Common myeloid progenitor, CD34-positive (primary cell): Measurements from ENCODE around the gene CATSPER4. TPM values are rescaled to one million over a fixed set of nuclear protein-coding genes. Genes with fewer than 3 reads are reported as not detected.
A peak's percentile ranks its signal among the peaks of the same experiment; 100 is the strongest.

Experiments
- CTCF ChIA-PET: fragments of 350-600 bp; sonication (Branson Sonifier 250); formaldehyde crosslinking; loops from one replicate; lab custom pipeline; 2021; ENCODE audit warnings: antibody characterized with exemption; lab: Charles Lee
- POLR2A ChIA-PET: fragments of 350-600 bp; sonication (Branson Sonifier 250); formaldehyde crosslinking; loops from one replicate; lab custom pipeline; 2021; ENCODE audit warnings: antibody characterized with exemption; lab: Charles Lee
- DNase-seq, 3 donors: peaks; one replicate each; pipeline versions ENCODE4 v3.0.0 to v3.0.0-alpha.2; 2013
- H3K27ac ChIP-seq, 2 experiments: 1 replicate in 1 of 2; 2 replicates in 1 of 2; pipeline ENCODE4 v1.7.0; 2013; ENCODE audit warnings: inconsistent platforms in 2 of 2, low read length in 2 of 2, mild to moderate bottlenecking in 2 of 2, low read depth in 1 of 2, moderate library complexity in 1 of 2; ENCODE audit not compliant: severe bottlenecking in 2 of 2, insufficient read depth in 1 of 2, poor library complexity in 1 of 2
- H3K27me3 ChIP-seq, 5 experiments: replicated peaks in 2 of 5; 1 replicate in 3 of 5; 2 replicates in 2 of 5; pipeline versions ENCODE4 v1.6.1 to v1.7.0; 2013; ENCODE audit warnings: low read length in 4 of 5, mild to moderate bottlenecking in 2 of 5, moderate library complexity in 2 of 5, inconsistent platforms in 1 of 5; ENCODE audit not compliant: insufficient read depth in 5 of 5, control insufficient read depth in 4 of 5
- H3K36me3 ChIP-seq, 4 experiments: 1 replicate in 2 of 4; 2 replicates in 2 of 4; pipeline versions ENCODE4 v1.6.1 to v1.7.0; 2013; ENCODE audit warnings: low read length in 3 of 4, control low read depth in 1 of 4, mild to moderate bottlenecking in 1 of 4; ENCODE audit not compliant: control insufficient read depth in 4 of 4, insufficient read depth in 4 of 4
- H3K4me1 ChIP-seq, 4 experiments: 1 replicate in 3 of 4; 2 replicates in 1 of 4; pipeline versions ENCODE4 v1.6.1 to v1.7.1; 2013; ENCODE audit warnings: low read length in 3 of 4, mild to moderate bottlenecking in 3 of 4, control low read depth in 1 of 4, inconsistent platforms in 1 of 4, moderate library complexity in 1 of 4; ENCODE audit not compliant: control insufficient read depth in 4 of 4, insufficient read depth in 4 of 4; ENCODE audit errors: control extremely low read depth in 1 of 4
- H3K4me3 ChIP-seq, 7 experiments: 1 replicate in 4 of 7; 2 replicates in 3 of 7; pipeline versions ENCODE4 v1.5.1 to v1.7.0; 2013; ENCODE audit warnings: mild to moderate bottlenecking in 7 of 7, low read length in 6 of 7, moderate library complexity in 6 of 7, inconsistent platforms in 2 of 7, low read depth in 2 of 7, control low read depth in 1 of 7; ENCODE audit not compliant: insufficient read depth in 4 of 7, control insufficient read depth in 1 of 7; ENCODE audit errors: extremely low read depth in 1 of 7
- H3K9me3 ChIP-seq, 5 experiments: 1 replicate in 4 of 5; 2 replicates in 1 of 5; pipeline versions ENCODE4 v1.6.1 to v1.7.1; 2013; ENCODE audit warnings: low read length in 4 of 5, mild to moderate bottlenecking in 2 of 5, inconsistent platforms in 1 of 5, low read depth in 1 of 5, moderate library complexity in 1 of 5; ENCODE audit not compliant: control insufficient read depth in 4 of 5, insufficient read depth in 2 of 5; ENCODE audit errors: control extremely low read depth in 1 of 5
- WGBS: methylation state at CpG from one replicate; pipeline ENCODE4 v1.1.5; 2013; ENCODE audit not compliant: insufficient coverage; 5-methylcytosine and 5-hydroxymethylcytosine counted together
- polyA plus RNA-seq: library from polyadenylated mRNA; unstranded; fragments of 120-200 nt; gene quantifications from one replicate; pipeline ENCODE4 v1.2.1, GENCODE V29; 2013

CATSPER4 gene
- not detected for polyA plus RNA-seq

DNA sequence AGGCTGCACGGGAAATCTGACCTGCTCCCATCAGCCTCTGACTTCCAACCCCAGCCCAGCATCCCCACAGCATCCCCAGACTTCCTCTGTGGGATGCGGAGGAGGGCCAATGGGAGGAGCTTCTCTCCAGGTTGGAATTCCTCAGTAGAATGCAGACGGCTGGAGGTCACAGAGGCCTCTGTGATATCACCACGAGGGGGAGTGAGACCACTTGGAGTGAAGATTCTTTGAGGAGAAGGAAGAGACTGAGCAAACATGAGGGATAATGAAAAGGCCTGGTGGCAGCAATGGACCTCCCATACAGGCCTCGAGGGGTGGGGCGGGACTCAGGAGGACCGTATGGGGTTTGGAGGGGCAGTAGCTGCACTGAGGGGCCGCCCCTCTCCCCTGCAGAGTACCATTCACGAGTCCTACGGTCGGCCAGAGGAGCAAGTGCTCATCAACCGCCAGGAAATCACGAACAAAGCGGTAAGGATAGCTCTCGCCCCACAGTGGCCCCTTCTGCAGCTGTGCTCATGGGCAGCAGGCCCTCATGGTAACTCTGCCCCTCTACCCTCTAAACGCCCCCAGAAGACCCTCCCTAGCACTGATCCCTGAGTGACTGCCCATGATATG, at the start of gene CATSPER4:
Gene CATSPER4, plus strand, starts transcription at position 230 of the 615 bp plus-strand sequence. Its CDS starts 26 bp downstream, at position 256.
- WGBS, result 76% methylated on average over 14 of the region's 16 CpGs
- CTCF ChIA-PET, result interaction anchor here (0.6 to 2.6 kb wide), 12 partner anchors 9 to 1267 kb away, joined by 3 to 12 read pairs (median 4); partner anchors contain the start of genes CD52, CEP85 and CNKSR1
- POLR2A ChIA-PET, result no interaction called here

DNA sequence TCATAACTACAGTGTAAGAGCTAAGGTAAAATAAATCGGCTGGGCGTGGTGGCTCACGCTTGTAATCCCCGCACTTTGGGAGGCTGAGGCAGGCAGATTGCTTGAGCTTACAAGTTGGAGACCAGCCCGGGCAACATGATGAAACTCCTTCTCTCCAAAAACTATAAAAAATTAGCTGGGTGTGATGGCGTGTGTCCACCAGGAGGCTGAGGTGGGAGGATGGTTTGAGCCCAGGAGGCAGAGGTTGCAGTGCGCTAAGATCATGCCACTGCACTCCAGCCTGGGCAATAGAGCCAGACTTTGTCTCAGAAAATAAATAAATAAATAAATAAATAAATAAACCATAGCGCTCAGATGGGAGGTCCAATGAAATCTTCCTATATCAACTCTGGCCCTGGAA, 48.2 kb upstream of the CATSPER4 start:
- WGBS, result 100% methylated on average over 5 of the region's 8 CpGs

More for the DNA sequence above, at the start of gene CATSPER4:
- no peaks in the 10 kb centered on the region for H3K4me1 ChIP-seq
- H3K27ac ChIP-seq, result no peak within 1 kb of the TSS
- no peaks in the 10 kb centered on the region for H3K27me3 ChIP-seq
- peak; percentile 29 to 54 (median 49) for DNase-seq
- no peaks in the 10 kb centered on the region for H3K9me3 ChIP-seq
- peaks cover 0 to 5% (median 0%) of the 10 kb centered on the region in 4 experiments for H3K36me3 ChIP-seq
- no peak within 1 kb of the TSS for H3K4me3 ChIP-seq

DNA sequence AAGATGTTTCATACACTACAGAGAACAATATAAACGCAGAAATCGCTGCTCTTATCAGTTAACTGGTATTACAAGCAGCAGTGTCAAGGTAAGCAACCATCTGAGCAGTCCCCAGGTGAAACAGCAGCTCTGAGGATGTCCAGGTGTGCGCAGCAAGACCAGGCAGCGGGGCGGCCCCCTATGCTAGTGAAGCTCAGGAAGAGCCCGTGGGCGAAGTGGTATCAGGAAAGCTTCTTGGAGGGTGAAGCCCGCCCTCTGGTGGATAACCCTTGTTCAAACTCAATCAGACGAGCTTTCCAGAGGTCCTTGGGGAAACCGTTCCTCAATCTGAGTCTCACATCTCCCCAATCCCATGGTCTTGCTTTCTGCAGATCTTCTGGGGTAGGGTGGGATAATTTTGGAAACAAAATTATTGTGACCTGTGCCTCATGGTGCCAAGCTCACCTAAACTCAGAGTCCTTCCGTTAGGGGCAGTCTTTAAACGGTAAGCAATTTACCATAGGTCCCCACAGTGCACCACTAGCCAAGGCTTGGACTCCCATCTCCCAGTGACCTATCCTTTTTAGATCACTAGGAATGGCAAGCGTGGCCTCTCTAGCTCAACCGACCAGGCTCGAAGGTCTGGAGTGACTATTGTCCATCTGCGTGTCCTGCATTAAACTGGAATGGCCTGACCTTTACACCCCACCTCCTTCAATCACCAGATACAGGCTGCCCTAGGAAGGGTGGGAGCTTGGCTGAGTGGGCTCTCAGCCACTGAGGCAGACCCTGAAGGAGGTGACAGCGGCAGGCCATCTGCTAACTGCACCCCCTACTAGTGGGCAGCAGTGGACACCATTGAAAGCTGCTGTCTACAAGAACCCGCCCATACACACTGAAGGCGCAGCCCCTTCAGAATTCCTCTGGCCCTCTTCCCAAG, 45.1 kb upstream of the CATSPER4 start:
- Histone ChIP-seq H3K9me3 (no peaks in the 10 kb centered on the region), H3K27me3 (peaks cover 0 to 10% (median 0%) of the 10 kb centered on the region in 5 experiments), H3K27ac (no peak overlapping the region), H3K4me3 (peak overlapping the region in 1 of 7 experiments; percentile 37), H3K36me3 (no peaks in the 10 kb centered on the region), H3K4me1 (peaks cover 0 to 3% (median 3%) of the 10 kb centered on the region in 4 experiments)
- POLR2A ChIA-PET, result interaction anchor here (1.2 to 1.6 kb wide), 2 partner anchors 10 to 40 kb away, joined by 4 read pairs; no protein-coding TSS in a partner anchor
- peak; percentile 71 to 84 (median 82) for DNase-seq
- CTCF ChIA-PET, result interaction anchor here (0.5 to 11.6 kb wide), 22 partner anchors 11 to 973 kb away, joined by 3 to 188 read pairs (median 6); partner anchors contain the start of genes C1orf232, FAM110D, PDIK1L and ZNF593
- 49% methylated on average over 12 of the region's 19 CpGs for WGBS

More for the DNA sequence above, 48.2 kb upstream of the CATSPER4 start:
- ChIA-PET POLR2A (interaction anchor here (0.6 kb wide), 1 partner anchor 30 kb away, joined by 4 read pairs; no protein-coding TSS in a partner anchor), CTCF (interaction anchor here (0.6 to 11.6 kb wide), 7 partner anchors 10 to 58 kb away, joined by 3 to 188 read pairs (median 4); partner anchors contain the start of genes PDIK1L and ZNF593)
- peaks cover 0 to 8% (median 4%) of the 10 kb centered on the region in 4 experiments for H3K4me1 ChIP-seq
- H3K27ac ChIP-seq, result no peak overlapping the region
- H3K36me3 ChIP-seq, result no peaks in the 10 kb centered on the region
- H3K9me3 ChIP-seq, result no peaks in the 10 kb centered on the region
- H3K4me3 ChIP-seq, result no peak overlapping the region
- peaks cover 0 to 2% (median 0%) of the 10 kb centered on the region in 5 experiments for H3K27me3 ChIP-seq
- peak in 2 of 3 donors; percentile 51 to 52 for DNase-seq

DNA sequence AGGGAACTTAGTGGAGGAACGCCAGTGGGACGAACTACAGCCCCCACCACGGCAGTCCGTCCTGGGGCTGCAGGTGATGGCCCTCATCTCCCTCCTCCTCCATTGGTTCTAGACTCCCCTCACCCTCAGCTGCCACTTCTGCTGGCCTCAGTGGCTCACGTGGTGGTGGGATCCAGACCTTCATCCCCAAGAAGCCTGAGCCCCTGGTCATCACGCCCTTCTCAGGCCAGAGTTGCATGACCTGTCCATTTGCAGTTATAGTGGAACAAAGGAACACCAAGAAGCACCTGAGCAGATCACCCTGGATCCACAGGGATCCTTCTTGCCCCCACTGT, 44.5 kb upstream of the CATSPER4 start:
- H3K27me3 ChIP-seq, result peaks cover 0 to 10% (median 0%) of the 10 kb centered on the region in 5 experiments
- H3K27ac ChIP-seq, result no peak overlapping the region
- H3K9me3 ChIP-seq, result no peaks in the 10 kb centered on the region
- 75% methylated on average over 4 of the region's 6 CpGs for WGBS
- no peak overlapping the region for H3K4me3 ChIP-seq
- peaks cover 0 to 3% (median 3%) of the 10 kb centered on the region in 4 experiments for H3K4me1 ChIP-seq
- H3K36me3 ChIP-seq, result no peaks in the 10 kb centered on the region
- ChIA-PET POLR2A (interaction anchor here (0.7 to 1.6 kb wide), 2 partner anchors 9 to 11 kb away, joined by 4 to 6 read pairs; no protein-coding TSS in a partner anchor), CTCF (interaction anchor here (0.7 to 11.6 kb wide), 12 partner anchors 10 to 110 kb away, joined by 3 to 188 read pairs (median 10); partner anchors contain the start of genes C1orf232, FAM110D and ZNF593)
- DNase-seq, result no peak

DNA sequence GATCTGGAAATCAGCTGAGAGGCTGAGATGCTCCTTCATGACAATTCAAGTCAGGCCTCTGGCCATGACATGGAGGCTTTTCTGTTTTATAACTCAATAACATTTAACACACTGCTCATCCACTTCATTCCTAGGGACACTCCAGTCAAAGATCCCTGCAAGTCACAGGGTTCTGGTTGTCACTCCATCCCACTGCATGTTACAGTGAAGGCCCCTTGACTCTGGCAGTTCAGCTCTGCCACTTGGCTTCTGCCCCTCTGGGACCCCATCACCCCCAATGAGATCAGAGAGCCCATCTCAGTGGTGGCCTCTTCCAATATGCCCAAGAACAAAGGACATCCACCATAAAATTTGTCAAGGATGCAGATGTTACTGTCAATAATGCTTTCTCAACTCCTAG, 41.5 kb upstream of the CATSPER4 start:
- ChIA-PET POLR2A (interaction anchor here (0.6 kb wide), 1 partner anchor 58 kb away, joined by 3 read pairs; no protein-coding TSS in a partner anchor), CTCF (interaction anchor here (1.3 to 11.6 kb wide), 5 partner anchors 7 to 85 kb away, joined by 3 to 188 read pairs (median 56); partner anchors contain the start of genes CEP85 and FAM110D)
- Histone ChIP-seq H3K27ac (no peak overlapping the region), H3K9me3 (no peaks in the 10 kb centered on the region), H3K36me3 (no peaks in the 10 kb centered on the region), H3K27me3 (peaks cover 0 to 10% (median 0%) of the 10 kb centered on the region in 5 experiments), H3K4me3 (no peak overlapping the region), H3K4me1 (peaks cover 0 to 3% (median 3%) of the 10 kb centered on the region in 4 experiments)
- no peak for DNase-seq

DNA sequence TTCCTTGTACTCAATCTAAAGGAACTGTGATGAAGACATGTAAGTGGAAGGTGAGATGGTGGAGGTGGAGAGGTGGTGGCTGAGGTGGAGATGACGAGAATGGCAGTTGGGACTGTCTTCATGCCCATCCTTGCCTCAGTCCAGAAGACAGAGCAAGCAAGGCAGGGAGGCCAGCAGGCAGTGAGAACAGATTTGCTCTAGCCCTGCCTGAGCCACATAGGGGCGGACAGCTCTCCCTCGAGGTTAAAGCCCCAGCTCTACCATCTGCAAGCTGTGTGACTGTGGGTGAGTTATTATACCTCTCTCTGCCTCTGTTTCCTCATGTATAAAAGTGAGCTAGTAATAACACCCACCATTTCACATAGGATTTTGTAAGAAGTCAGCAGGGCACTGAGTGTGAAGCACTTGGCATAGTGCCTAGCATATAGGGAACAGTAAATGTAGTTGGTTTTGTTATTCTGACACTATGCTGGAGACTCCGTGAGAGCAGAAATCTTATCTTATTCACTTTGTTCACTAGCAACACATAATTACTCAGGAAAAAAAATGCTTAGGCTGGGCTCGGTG, 36.4 kb upstream of the CATSPER4 start:
- Histone ChIP-seq H3K27me3 (peaks cover 0 to 17% (median 0%) of the 10 kb centered on the region in 5 experiments), H3K27ac (no peak overlapping the region), H3K36me3 (no peaks in the 10 kb centered on the region), H3K4me1 (peaks cover 0 to 36% (median 30%) of the 10 kb centered on the region in 4 experiments), H3K4me3 (no peak overlapping the region), H3K9me3 (no peaks in the 10 kb centered on the region)
- no peak for DNase-seq
- POLR2A ChIA-PET, result no interaction called here
- CTCF ChIA-PET, result interaction anchor here (0.9 to 5.7 kb wide), 7 partner anchors 7 to 51 kb away, joined by 3 to 56 read pairs (median 6); partner anchors contain the start of gene ZNF593
- WGBS, result 100% methylated on average over 1 of the region's 5 CpGs
